Measurements from ENCODE around the gene MAP2. TPM values are rescaled to one million over a fixed set of nuclear protein-coding genes. Genes with fewer than 3 reads are reported as not detected.

Gene MAP2
- total and polyA plus RNA-seq, 8 donors, result 2.1 to 24.6 (median 11.8) TPM

DNA sequence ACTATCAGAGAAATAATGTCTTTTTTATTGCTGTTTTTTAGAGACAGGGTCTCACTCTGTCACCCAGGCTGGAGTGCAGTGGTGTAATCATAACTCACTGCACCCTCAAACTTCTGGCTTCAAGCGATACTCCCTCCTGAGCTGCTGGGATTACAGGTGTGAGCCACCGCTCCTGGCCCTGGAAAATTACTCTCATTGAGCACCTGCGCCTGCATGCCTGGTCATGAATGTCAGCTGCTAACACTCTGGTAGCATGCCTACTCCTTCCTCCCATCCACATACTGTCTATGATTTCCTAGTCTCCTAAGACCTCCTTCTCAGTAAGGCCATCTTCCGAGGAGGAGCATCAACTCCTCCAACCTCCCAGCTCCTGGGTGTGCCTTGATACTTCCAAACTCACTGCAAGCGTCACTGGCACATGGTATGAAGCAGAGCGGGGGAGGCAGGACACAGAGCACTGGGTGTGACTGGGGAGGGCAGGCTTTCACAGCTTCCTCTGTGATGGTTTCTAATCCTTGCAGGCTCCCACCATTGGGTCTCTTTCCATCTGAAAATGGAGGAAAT, 1.6 kb upstream of the MAP2 start:
- Histone ChIP-seq H3K4me1 (peaks cover 0 to 25% (median 20%) of the 10 kb centered on the region in 4 donors), H3K9me3 (no peaks in the 10 kb centered on the region), H3K27ac (no peak overlapping the region), H3K4me3 (no peak overlapping the region), H3K27me3 (peaks cover 0 to 8% (median 0%) of the 10 kb centered on the region in 3 donors), H3K36me3 (no peaks in the 10 kb centered on the region)
- no peak for TF ChIP-seq EP300 (IDR thresholded peaks at IDR 0.05)
- no peak for TF ChIP-seq POLR2A (IDR thresholded peaks at IDR 0.05)
- TF ChIP-seq, protein P1, sequence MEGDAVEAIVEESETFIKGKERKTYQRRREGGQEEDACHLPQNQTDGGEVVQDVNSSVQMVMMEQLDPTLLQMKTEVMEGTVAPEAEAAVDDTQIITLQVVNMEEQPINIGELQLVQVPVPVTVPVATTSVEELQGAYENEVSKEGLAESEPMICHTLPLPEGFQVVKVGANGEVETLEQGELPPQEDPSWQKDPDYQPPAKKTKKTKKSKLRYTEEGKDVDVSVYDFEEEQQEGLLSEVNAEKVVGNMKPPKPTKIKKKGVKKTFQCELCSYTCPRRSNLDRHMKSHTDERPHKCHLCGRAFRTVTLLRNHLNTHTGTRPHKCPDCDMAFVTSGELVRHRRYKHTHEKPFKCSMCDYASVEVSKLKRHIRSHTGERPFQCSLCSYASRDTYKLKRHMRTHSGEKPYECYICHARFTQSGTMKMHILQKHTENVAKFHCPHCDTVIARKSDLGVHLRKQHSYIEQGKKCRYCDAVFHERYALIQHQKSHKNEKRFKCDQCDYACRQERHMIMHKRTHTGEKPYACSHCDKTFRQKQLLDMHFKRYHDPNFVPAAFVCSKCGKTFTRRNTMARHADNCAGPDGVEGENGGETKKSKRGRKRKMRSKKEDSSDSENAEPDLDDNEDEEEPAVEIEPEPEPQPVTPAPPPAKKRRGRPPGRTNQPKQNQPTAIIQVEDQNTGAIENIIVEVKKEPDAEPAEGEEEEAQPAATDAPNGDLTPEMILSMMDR (IDR thresholded peaks at IDR 0.05), result no peak
- TF ChIP-seq POLR2AphosphoS5 (IDR thresholded peaks at IDR 0.05), result no peak
- intact Hi-C loops (cut with DNase I; ENCODE audit: low total_unique reads), result loop anchor here (10.0 kb wide), 1 partner anchor 133 kb away; no protein-coding TSS in a partner anchor
- WGBS, 5 donors, result 88 to 92% (median 89%) methylated on average over 6 of the region's 6 CpGs
- no peak for DNase-seq

DNA sequence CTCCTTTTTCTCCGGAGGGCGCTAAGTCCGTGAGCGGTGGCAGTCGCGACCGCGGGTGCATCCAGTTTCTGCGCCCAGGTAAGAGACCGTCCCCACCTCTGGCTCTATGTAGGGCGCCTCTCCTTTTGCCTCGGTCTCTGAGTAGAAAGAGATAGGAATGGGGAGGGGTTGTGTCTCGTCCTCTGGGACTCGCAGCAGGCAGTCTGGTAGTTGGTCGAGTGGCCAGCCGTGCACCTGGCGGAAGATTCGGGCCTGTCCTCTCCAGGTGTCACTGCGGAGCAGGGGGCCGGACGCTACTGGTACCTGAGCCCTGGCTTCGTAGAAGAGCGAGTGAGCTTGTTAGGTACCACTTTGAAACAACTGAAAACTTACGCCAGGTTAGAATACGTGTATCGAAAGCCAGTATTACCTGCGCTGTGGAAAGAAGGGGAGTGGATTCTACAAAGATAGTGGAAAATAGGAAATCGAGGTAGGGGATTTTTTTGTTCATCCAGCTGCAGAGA, 403 bp downstream of the MAP2 start:
- H3K9me3 ChIP-seq, result no peaks in the 10 kb centered on the region
- intact Hi-C loops (cut with DNase I; ENCODE audit: low total_unique reads), result loop anchor here (10.0 kb wide), 1 partner anchor 131 kb away; no protein-coding TSS in a partner anchor
- H3K36me3 ChIP-seq, result no peaks in the 10 kb centered on the region
- WGBS, 5 donors, result 1 to 2% (median 1%) methylated on average over 28 of the region's 28 CpGs
- H3K4me1 ChIP-seq, result peaks cover 0 to 25% (median 20%) of the 10 kb centered on the region in 4 donors
- H3K4me3 ChIP-seq, result peak overlapping the region; percentile 56 to 80 (median 72)
- H3K27me3 ChIP-seq, result peaks cover 0 to 8% (median 0%) of the 10 kb centered on the region in 3 donors
- no peak for TF ChIP-seq POLR2A (IDR thresholded peaks at IDR 0.05)
- no peak for TF ChIP-seq EP300 (IDR thresholded peaks at IDR 0.05)
- no peak for TF ChIP-seq POLR2AphosphoS5 (IDR thresholded peaks at IDR 0.05)
- TF ChIP-seq, protein P1 (IDR thresholded peaks at IDR 0.05), result no peak
- H3K27ac ChIP-seq, result peak overlapping the region in 4 of 5 donors; percentile 38 to 67 (median 56)
- peak; percentile 28 to 47 for DNase-seq

DNA sequence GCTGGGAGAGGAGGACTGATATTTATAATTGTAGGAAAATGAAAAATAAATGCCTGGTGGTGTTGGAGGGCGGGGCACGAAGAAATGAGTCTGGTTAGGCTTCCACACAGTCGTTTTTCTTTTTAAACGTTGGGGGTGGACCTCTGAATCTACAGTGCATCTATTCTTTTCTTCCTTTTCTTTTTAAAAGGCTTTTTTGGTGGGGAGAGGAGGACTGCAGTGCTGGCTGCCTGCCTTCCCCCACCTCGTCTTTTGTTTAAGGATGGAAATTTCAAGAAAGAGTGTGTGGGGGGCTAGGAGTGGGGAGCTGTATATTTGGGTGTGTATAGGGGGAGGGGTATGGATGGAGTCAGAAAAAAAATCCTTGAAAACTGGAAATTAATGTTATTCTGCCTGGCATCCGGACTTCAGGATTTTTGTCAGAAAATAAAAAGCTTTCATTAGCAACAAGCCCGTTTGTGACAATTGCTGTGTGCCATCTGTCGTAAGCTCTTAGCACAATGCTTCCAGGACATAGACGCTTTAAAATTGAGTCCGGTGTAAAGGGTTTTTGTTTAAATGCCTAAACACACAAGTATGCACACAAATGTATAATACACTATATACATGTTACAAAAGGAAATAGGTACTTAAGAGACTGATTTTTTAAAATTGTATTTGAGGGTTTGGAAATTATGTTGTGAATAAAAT, 1.1 kb downstream of the MAP2 start:
- 6 to 8% (median 7%) methylated on average over 10 of the region's 10 CpGs for WGBS, 5 donors
- Histone ChIP-seq H3K4me3 (peak overlapping the region; percentile 56 to 80 (median 72)), H3K27me3 (peaks cover 0 to 8% (median 0%) of the 10 kb centered on the region in 3 donors), H3K4me1 (peaks cover 0 to 25% (median 20%) of the 10 kb centered on the region in 4 donors), H3K36me3 (no peaks in the 10 kb centered on the region), H3K27ac (peak overlapping the region in 2 of 5 donors; percentile 62 to 67), H3K9me3 (no peaks in the 10 kb centered on the region)
- intact Hi-C loops (cut with DNase I; ENCODE audit: low total_unique reads), result loop anchor here (10.0 kb wide), 1 partner anchor 130 kb away; no protein-coding TSS in a partner anchor
- TF ChIP-seq POLR2AphosphoS5 (IDR thresholded peaks at IDR 0.05) (no peak), POLR2A (IDR thresholded peaks at IDR 0.05) (no peak), EP300 (IDR thresholded peaks at IDR 0.05) (no peak)
- TF ChIP-seq, protein P1 (IDR thresholded peaks at IDR 0.05), result no peak
- peak in 1 of 2 donors; percentile 16 for DNase-seq

DNA sequence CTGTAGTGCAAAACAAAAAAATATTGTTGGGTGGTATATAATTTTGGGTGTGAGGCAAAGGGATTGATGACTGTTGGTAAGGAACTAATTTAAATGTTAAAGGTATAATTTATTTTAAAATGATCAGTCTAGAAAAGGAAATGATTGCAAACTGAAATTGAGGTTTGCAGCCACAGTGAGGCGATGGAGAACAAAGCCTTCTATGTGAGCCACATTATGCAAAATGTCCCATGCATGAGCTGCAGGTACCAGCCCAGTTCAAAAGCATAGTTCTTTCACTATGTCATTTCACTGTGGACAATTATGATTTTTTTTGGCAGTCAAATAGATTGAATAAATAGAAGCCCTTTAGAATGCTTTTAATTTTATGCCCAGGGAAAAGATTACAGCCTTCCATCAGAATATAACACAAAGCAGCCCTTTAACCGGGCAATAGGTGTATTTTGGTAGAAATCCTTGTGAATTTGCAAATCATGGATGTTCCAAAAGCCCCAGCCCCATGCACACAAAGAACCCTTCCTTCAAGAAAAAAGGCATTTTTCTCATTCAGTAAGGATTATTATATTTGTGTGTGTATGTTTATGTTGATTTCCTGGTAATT, 1.7 kb downstream of the MAP2 start:
- TF ChIP-seq, protein P1 (IDR thresholded peaks at IDR 0.05), result peak in 5 of 7 experiments; percentile 14 to 41 (median 29)
- TF ChIP-seq POLR2A (IDR thresholded peaks at IDR 0.05), result no peak
- TF ChIP-seq EP300 (IDR thresholded peaks at IDR 0.05), result no peak
- peak in 1 of 3 donors; percentile 31 for TF ChIP-seq POLR2AphosphoS5 (IDR thresholded peaks at IDR 0.05)
- Histone ChIP-seq H3K4me1 (peaks cover 0 to 25% (median 20%) of the 10 kb centered on the region in 4 donors), H3K36me3 (no peaks in the 10 kb centered on the region), H3K9me3 (no peaks in the 10 kb centered on the region), H3K4me3 (peak overlapping the region in 3 of 4 donors; percentile 56 to 80 (median 75)), H3K27me3 (peaks cover 0 to 8% (median 0%) of the 10 kb centered on the region in 3 donors), H3K27ac (no peak overlapping the region)
- WGBS, 5 donors, result 10 to 39% (median 19%) methylated on average over 2 of the region's 2 CpGs
- intact Hi-C loops (cut with DNase I; ENCODE audit: low total_unique reads), result loop anchor here (10.0 kb wide), 1 partner anchor 129 kb away; no protein-coding TSS in a partner anchor
- peak in 1 of 2 donors; percentile 76 for DNase-seq
